GM12878 (cell line): ENCODE data around the gene AVP. TPM values are rescaled to one million over a fixed set of nuclear protein-coding genes. Genes with fewer than 3 reads are reported as not detected.

Experiments used
- ATAC-seq: fragments of 200-7000 bp; cut with Tn5 transposase; 3 replicates; pipeline ENCODE4 v1.9.1; 2020; ENCODE audit warnings: mild to moderate bottlenecking, moderate library complexity
- BruUV-seq: library from RNA; stranded (reverse); fragments of 400-500 nt; replicated peaks from 2 replicates; lab custom pipeline; 2021; lab: Mats Ljungman, UMichigan
- CTCF ChIA-PET: fragments of 300-600 bp; sonication (Branson Sonifier 250); formaldehyde crosslinking; extraction: SDS; loops from one replicate; lab custom pipeline; 2021; ENCODE audit warnings: inconsistent platforms; lab: Yijun Ruan, JAX
- POLR2A ChIA-PET: fragments of 350-600 bp; formaldehyde crosslinking; extraction: SDS; loops from one replicate; lab custom pipeline; 2021; ENCODE audit warnings: inconsistent platforms; lab: Charles Lee
- RAD21 ChIA-PET: fragments of 300-600 bp; sonication (Branson Sonifier 250); formaldehyde crosslinking; loops from one replicate; lab custom pipeline; 2023; ENCODE audit warnings: antibody characterized with exemption; ENCODE audit not compliant: unreplicated experiment; lab: Charles Lee
- SMC1A ChIA-PET: fragments of 300-600 bp; sonication (Branson Sonifier 250); formaldehyde crosslinking; loops from one replicate; lab custom pipeline; 2023; ENCODE audit not compliant: unreplicated experiment, uncharacterized antibody; lab: Charles Lee
- DNase-seq: peaks from one replicate; pipeline ENCODE4 v3.0.0-alpha.2; 2011; ENCODE audit warnings: low read depth, low spot score
- FAIRE-seq: peaks from 3 replicates; lab custom pipeline; 2011; peaks lifted over from hg19 to GRCh38; lab: Jason Lieb, UNC
- H2AFZ ChIP-seq: 2 replicates; pipeline ENCODE4 v1.6.0; 2011; ENCODE audit warnings: low read depth, low read length, control low read depth; ENCODE audit not compliant: control insufficient read depth
- H3K27ac ChIP-seq: 2 replicates; pipeline ENCODE4 v1.5.1; 2011; ENCODE audit warnings: control low read depth; ENCODE audit not compliant: control insufficient read depth, insufficient read depth
- H3K27me3 ChIP-seq, 2 experiments: replicated peaks in 1 of 2; 2 replicates each; pipeline versions ENCODE4 v1.6.0 to v1.6.1; 2011; ENCODE audit warnings: low read length in 1 of 2; ENCODE audit not compliant: control insufficient read depth in 2 of 2, insufficient read depth in 2 of 2
- H3K36me3 ChIP-seq, 2 experiments: 2 replicates each; pipeline ENCODE4 v1.5.1; 2011; ENCODE audit warnings: low read length in 1 of 2; ENCODE audit not compliant: control insufficient read depth in 2 of 2, insufficient read depth in 2 of 2
- H3K4me1 ChIP-seq: 2 replicates; pipeline ENCODE4 v1.6.1; 2011; ENCODE audit warnings: mild to moderate bottlenecking, low read length, moderate library complexity, mixed read lengths; ENCODE audit not compliant: control insufficient read depth, insufficient read depth
- H3K4me2 ChIP-seq: 2 replicates; pipeline ENCODE4 v1.6.0; 2011; ENCODE audit warnings: control low read depth; ENCODE audit not compliant: control insufficient read depth, insufficient read depth
- H3K4me3 ChIP-seq: fragments of 200-600 bp; sonication (generic); 2 replicates; pipeline ENCODE4 v1.5.1; 2016
- H3K79me2 ChIP-seq: 2 replicates; pipeline ENCODE4 v1.6.0; 2011; ENCODE audit warnings: low read length; ENCODE audit not compliant: control insufficient read depth, insufficient read depth
- H3K9ac ChIP-seq: 2 replicates; pipeline ENCODE4 v1.8.0; 2011; ENCODE audit warnings: low read length, control low read depth, mixed read lengths; ENCODE audit not compliant: control insufficient read depth, insufficient read depth
- H3K9me3 ChIP-seq: replicated peaks from 3 replicates; pipeline ENCODE4 v1.5.1; 2011; ENCODE audit warnings: mild to moderate bottlenecking, low read length; ENCODE audit not compliant: control insufficient read depth, insufficient read depth
- H4K20me1 ChIP-seq: 2 replicates; pipeline ENCODE4 v1.6.0; 2011; ENCODE audit not compliant: control insufficient read depth, insufficient read depth
- DPF2 ChIP-seq: fragments of 450-650 bp; IDR thresholded peaks from 2 replicates; pipeline ENCODE4 v1.6.1; 2017; ENCODE audit warnings: mild to moderate bottlenecking
- REST ChIP-seq: IDR thresholded peaks from 2 replicates; pipeline ENCODE4 v1.6.1; 2012; ENCODE audit warnings: mild to moderate bottlenecking, low read depth, low read length
- WGBS: methylation state at CpG from one replicate; pipeline ENCODE4 v1.1.6; 2016; ENCODE audit warnings: low lambda C conversion rate; ENCODE audit not compliant: insufficient replicate concordance, insufficient coverage; ENCODE audit errors: missing lambda C conversion rate; 5-methylcytosine and 5-hydroxymethylcytosine counted together
- in situ Hi-C: fragments of 300-500 bp; cut with MboI; formaldehyde crosslinking; loops from 9 replicates; pipeline ENCODE4 v1.14.3; 2018; ENCODE audit warnings: mixed read lengths
- intact Hi-C: fragments of 100-400 bp; cut with micrococcal nuclease; formaldehyde crosslinking; loops from one replicate; pipeline ENCODE4 v1.14.2; 2022; ENCODE audit not compliant: unreplicated experiment
- polyA plus RNA-seq, 11 experiments: library from polyadenylated mRNA; depleted of rRNA in 4 of 11; unstranded in 6 of 11; stranded (reverse) in 5 of 11; fragments of >200 nt; fragmentation: Nextera tagmentation in 4 of 11; fragmentation: Illumina TruSeq in 1 of 11; extraction: Ambion mirVana in 4 of 11; extraction: Trizol in 1 of 11; gene quantifications; 1 replicate in 1 of 11; 2 replicates in 10 of 11; pipeline versions ENCODE4 v1.2.1 to v1.2.3, GENCODE V29; 2011 to 2016; ENCODE audit warnings: inconsistent platforms in 2 of 11, missing spikeins in 2 of 11, low read depth in 1 of 11
- total RNA-seq, 4 experiments: library from RNA; depleted of rRNA in 3 of 4; stranded (reverse); fragments of >200 nt in 3 of 4; fragmentation: Illumina TruSeq in 1 of 4; extraction: Trizol in 1 of 4; gene quantifications; 2 replicates each; pipeline versions ENCODE4 v1.2.1 to v1.2.3, GENCODE V29; 2013 to 2021

AVP gene
- total and polyA plus RNA-seq, 10 of the 15 experiments (the other 5 are each of a cell fraction or from before 2014, with no cell fraction given) = not detected

- no peaks in the 10 kb centered on the region for H3K36me3 ChIP-seq
- DNase-seq (no peak), ATAC-seq (no peak), FAIRE-seq (no peak)
- 55% methylated on average over 3 of the region's 3 CpGs for WGBS
- H2AFZ ChIP-seq = no peak overlapping the region
- TF ChIP-seq DPF2 = no peak
- no peak for TF ChIP-seq REST
- CTCF ChIA-PET = interaction anchor here (0.6 kb wide), 2 partner anchors 10 to 50 kb away, joined by 3 to 4 read pairs; no protein-coding TSS in a partner anchor
- H3K27ac ChIP-seq = no peak overlapping the region
- H3K4me1 ChIP-seq = peaks cover 3% of the 10 kb centered on the region
- H3K9me3 ChIP-seq = no peaks in the 10 kb centered on the region
- H3K27me3 ChIP-seq = no peaks in the 10 kb centered on the region
- H3K4me2 ChIP-seq = no peak overlapping the region
- RAD21 ChIA-PET = no interaction called here
- intact Hi-C loops = no loop called here
- H3K4me3 ChIP-seq = no peak overlapping the region
- in situ Hi-C loops = no loop called here
- no peak overlapping the region for H3K9ac ChIP-seq
- no peaks in the 10 kb centered on the region for H3K79me2 ChIP-seq
- no TSS peak for BruUV-seq
- POLR2A ChIA-PET = no interaction called here
- SMC1A ChIA-PET = interaction anchor here (1.0 kb wide), 1 partner anchor 50 kb away, joined by 4 read pairs; no protein-coding TSS in a partner anchor
- no peaks in the 10 kb centered on the region for H4K20me1 ChIP-seq
Measured at GRCh38 chr20:3103369-3104032, 19.0 kb upstream of the AVP start.
